ENCODE measurements around the gene COMMD9.

The COMMD9 gene

GRCh38 chr11:36333897-36334296, 44.7 kb upstream of the COMMD9 start:
- Histone ChIP-seq H3K27ac (ENCODE audit: extremely low read depth, low read depth, low read length) (no peak overlapping the region), H3K36me3 (ENCODE audit: control insufficient read depth in 2 of 2, insufficient read depth in 1 of 2, low read length in 2 of 2) (no peaks in the 10 kb centered on the region), H3K4me1 (ENCODE audit: control insufficient read depth, insufficient read depth, low read length) (no peaks in the 10 kb centered on the region), H3K9me3 (ENCODE audit: control insufficient read depth, insufficient read depth, low read depth, low read length) (no peaks in the 10 kb centered on the region), H3K4me3 (ENCODE audit: low read depth, low read length) (no peak overlapping the region)
- ChIA-PET CTCF (interaction anchor here (1.2 kb wide), 1 partner anchor 42 kb away, joined by 4 read pairs; no protein-coding TSS in a partner anchor), POLR2A (no interaction called here)
- no peak for TF ChIP-seq PRDM1 (tag by site-specific recombination; IDR thresholded peaks at IDR 0.05)
- peak; percentile 27; the same call in 1 of the 2 replicates for TF ChIP-seq SP2 (tag by site-specific recombination; IDR thresholded peaks at IDR 0.05)
- TF ChIP-seq ZXDB (tag by site-specific recombination; IDR thresholded peaks at IDR 0.05) = no peak
- peak; percentile 53 for TF ChIP-seq SP3 (tag by site-specific recombination; IDR thresholded peaks at IDR 0.05)
- 0 out of 2 replicates have a peak, but pooled peaks have one; percentile 28 for TF ChIP-seq KLF8 (tag by site-specific recombination; IDR thresholded peaks at IDR 0.05)
- no peak for TF ChIP-seq ZNF324 (tag by site-specific recombination; IDR thresholded peaks at IDR 0.05)
- no peak for TF ChIP-seq ZNF416 (tag by site-specific recombination; IDR thresholded peaks at IDR 0.05)
- TF ChIP-seq KLF10 (tag by site-specific recombination; IDR thresholded peaks at IDR 0.05) = peak; percentile 88
- no peak for TF ChIP-seq ZNF843 (tag by site-specific recombination; IDR thresholded peaks at IDR 0.05)
- no peak for TF ChIP-seq ZSCAN4 (tag by site-specific recombination; IDR thresholded peaks at IDR 0.05)

- Histone ChIP-seq H3K27ac (ENCODE audit: extremely low read depth, low read depth, low read length) (no peak overlapping the region), H3K4me1 (ENCODE audit: control insufficient read depth, insufficient read depth, low read length) (no peaks in the 10 kb centered on the region), H3K36me3 (ENCODE audit: control insufficient read depth in 2 of 2, insufficient read depth in 1 of 2, low read length in 2 of 2) (no peaks in the 10 kb centered on the region), H3K9me3 (ENCODE audit: control insufficient read depth, insufficient read depth, low read depth, low read length) (no peaks in the 10 kb centered on the region), H3K4me3 (ENCODE audit: low read depth, low read length) (no peak overlapping the region)
- TF ChIP-seq KLF17 (tag by site-specific recombination; IDR thresholded peaks at IDR 0.05) (no peak), KLF9 (tag by site-specific recombination; IDR thresholded peaks at IDR 0.05; ENCODE audit: low read depth) (no peak), ZNF280C (tag by site-specific recombination; IDR thresholded peaks at IDR 0.05) (no peak), ZNF664 (tag by site-specific recombination; IDR thresholded peaks at IDR 0.05) (no peak), MZF1 (tag by site-specific recombination; IDR thresholded peaks at IDR 0.05; ENCODE audit: borderline replicate concordance) (no peak)
- ChIA-PET CTCF (interaction anchor here (1.2 kb wide), 1 partner anchor 42 kb away, joined by 4 read pairs; no protein-coding TSS in a partner anchor), POLR2A (no interaction called here)
These were observed 44.2 kb upstream of the COMMD9 start for GRCh38 chr11:36333468-36333867.

GRCh38 chr11:36330411-36330810, 41.2 kb upstream of the COMMD9 start:
- Histone ChIP-seq H3K4me3 (ENCODE audit: low read depth, low read length) (no peak overlapping the region), H3K9me3 (ENCODE audit: control insufficient read depth, insufficient read depth, low read depth, low read length) (no peaks in the 10 kb centered on the region), H3K27ac (ENCODE audit: extremely low read depth, low read depth, low read length) (no peak overlapping the region), H3K36me3 (ENCODE audit: control insufficient read depth in 2 of 2, insufficient read depth in 1 of 2, low read length in 2 of 2) (no peaks in the 10 kb centered on the region), H3K4me1 (ENCODE audit: control insufficient read depth, insufficient read depth, low read length) (no peaks in the 10 kb centered on the region)
- ChIA-PET CTCF (interaction anchor here (0.6 kb wide), 1 partner anchor 44 kb away, joined by 3 read pairs; no protein-coding TSS in a partner anchor), POLR2A (interaction anchor here (0.5 kb wide), 1 partner anchor 53 kb away, joined by 3 read pairs; no protein-coding TSS in a partner anchor)
- TF ChIP-seq ZEB2 (tag by site-specific recombination; IDR thresholded peaks at IDR 0.05) = no peak
- no peak for TF ChIP-seq PRDM4 (tag by site-specific recombination; IDR thresholded peaks at IDR 0.05)
- 0 out of 2 replicates have a peak, but pooled peaks have one; percentile 27 for TF ChIP-seq SP7 (tag by site-specific recombination; IDR thresholded peaks at IDR 0.05)
- TF ChIP-seq PRDM2 (tag by site-specific recombination; IDR thresholded peaks at IDR 0.05; ENCODE audit: borderline replicate concordance) = no peak
- no peak for TF ChIP-seq ZSCAN30 (tag by site-specific recombination; IDR thresholded peaks at IDR 0.05)
